Transverse colon (tissue), 3 donors: ENCODE results near the gene PDE6D.

Experiments
- POLR2A ChIP-seq: fragments of 450-650 bp; IDR thresholded peaks from one replicate; pipeline ENCODE4 v1.6.1; 2016; ENCODE audit warnings: antibody characterized with exemption, mild to moderate bottlenecking, moderate library complexity
- TF ChIP-seq, protein P1 (sequence below), 5 experiments: fragments of 200-600 bp in 3 of 5; fragments of 450-650 bp in 2 of 5; sonication (generic) in 3 of 5; IDR thresholded peaks; 1 replicate in 2 of 5; 2 replicates in 3 of 5; pipeline ENCODE4 v1.5.1; 2016 to 2017; ENCODE audit warnings: antibody characterized with exemption in 5 of 5, inconsistent platforms in 3 of 5, mild to moderate bottlenecking in 2 of 5, moderate library complexity in 1 of 5

GRCh38 chr2:231713730-231714638 is 67.1 kb downstream of the PDE6D start:
- peak; percentile 46 for TF ChIP-seq POLR2A
- TF ChIP-seq, protein P1, sequence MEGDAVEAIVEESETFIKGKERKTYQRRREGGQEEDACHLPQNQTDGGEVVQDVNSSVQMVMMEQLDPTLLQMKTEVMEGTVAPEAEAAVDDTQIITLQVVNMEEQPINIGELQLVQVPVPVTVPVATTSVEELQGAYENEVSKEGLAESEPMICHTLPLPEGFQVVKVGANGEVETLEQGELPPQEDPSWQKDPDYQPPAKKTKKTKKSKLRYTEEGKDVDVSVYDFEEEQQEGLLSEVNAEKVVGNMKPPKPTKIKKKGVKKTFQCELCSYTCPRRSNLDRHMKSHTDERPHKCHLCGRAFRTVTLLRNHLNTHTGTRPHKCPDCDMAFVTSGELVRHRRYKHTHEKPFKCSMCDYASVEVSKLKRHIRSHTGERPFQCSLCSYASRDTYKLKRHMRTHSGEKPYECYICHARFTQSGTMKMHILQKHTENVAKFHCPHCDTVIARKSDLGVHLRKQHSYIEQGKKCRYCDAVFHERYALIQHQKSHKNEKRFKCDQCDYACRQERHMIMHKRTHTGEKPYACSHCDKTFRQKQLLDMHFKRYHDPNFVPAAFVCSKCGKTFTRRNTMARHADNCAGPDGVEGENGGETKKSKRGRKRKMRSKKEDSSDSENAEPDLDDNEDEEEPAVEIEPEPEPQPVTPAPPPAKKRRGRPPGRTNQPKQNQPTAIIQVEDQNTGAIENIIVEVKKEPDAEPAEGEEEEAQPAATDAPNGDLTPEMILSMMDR (IDR thresholded peaks at IDR 0.05), result peak; percentile 95 to 98 (median 96)
